Measurements from ENCODE around the gene WNT5B. TPM values are rescaled to one million over a fixed set of nuclear protein-coding genes. Genes with fewer than 3 reads are reported as not detected.

WNT5B gene
- total RNA-seq, 2 donors from 2014 or later: 1.5 to 5.9 TPM

GRCh38 chr12:1639538-1639937, 10.5 kb downstream of the WNT5B start:
- no peak overlapping the region for H3K27ac ChIP-seq

DNA sequence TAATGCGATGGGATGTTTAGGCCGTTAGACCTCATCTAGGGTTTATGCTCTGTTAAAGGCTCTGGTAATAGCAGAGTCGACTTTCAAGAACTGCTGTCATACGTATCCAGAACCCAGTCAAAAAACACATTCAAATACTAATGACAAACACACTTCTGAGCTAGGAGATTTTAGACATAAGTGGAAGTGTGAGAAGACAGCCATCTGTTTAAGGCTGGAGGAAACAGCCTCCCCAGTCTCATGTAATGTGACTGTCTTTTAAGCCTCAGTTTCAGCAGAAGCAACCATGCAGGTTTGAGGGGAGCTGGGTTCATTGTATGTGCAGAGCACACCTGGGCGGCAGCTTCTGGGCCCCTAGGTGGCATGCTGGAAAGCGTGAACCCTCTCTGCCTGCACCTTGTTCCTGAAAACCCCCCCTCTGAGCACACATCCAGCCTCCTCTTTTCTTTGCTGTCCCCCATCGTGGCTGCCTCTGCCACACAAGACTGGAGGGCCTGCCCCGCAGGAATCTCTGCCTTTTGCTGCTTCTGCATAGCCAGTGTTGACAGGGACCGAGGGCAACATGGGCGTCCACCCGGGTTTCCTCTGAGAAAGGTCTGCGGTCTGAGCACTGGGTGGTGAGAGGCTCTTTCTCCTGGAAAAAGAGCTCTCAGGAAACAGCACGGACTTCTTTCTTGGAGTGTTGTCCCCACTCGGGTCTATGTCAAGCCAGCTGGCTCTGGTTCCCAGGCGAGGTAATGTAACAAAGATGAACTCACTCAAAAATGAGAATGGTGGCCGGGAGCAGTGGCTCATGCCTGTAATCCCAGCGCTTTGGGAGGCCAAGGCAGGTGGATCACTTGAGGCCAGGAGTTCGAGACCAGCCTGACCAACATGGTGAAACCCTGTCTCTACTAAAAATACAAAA, 11.6 kb downstream of the WNT5B start:
- intact Hi-C loops (cut with DNase I): loop anchor here (10.0 kb wide), 1 partner anchor 394 kb away; no protein-coding TSS in a partner anchor
- Histone ChIP-seq H3K9ac (ENCODE audit: low read depth in 2 of 2, low read length in 2 of 2) (no peak overlapping the region), H3K36me3 (no peaks in the 10 kb centered on the region), H3K4me3 (no peak overlapping the region), H3K27me3 (no peaks in the 10 kb centered on the region), H3K4me1 (no peaks in the 10 kb centered on the region), H3K9me3 (no peaks in the 10 kb centered on the region), H3K27ac (no peak overlapping the region)
- no peak for DNase-seq
- TF ChIP-seq CTCF (IDR thresholded peaks at IDR 0.05): no peak

More at GRCh38 chr12:1639538-1639937, 10.5 kb downstream of the WNT5B start:
- no peak for TF ChIP-seq CTCF (IDR thresholded peaks at IDR 0.05)
- Histone ChIP-seq H3K9me3 (no peaks in the 10 kb centered on the region), H3K27me3 (no peaks in the 10 kb centered on the region), H3K9ac (ENCODE audit: low read depth in 2 of 2, low read length in 2 of 2) (no peak overlapping the region), H3K4me1 (no peaks in the 10 kb centered on the region), H3K4me3 (no peak overlapping the region), H3K36me3 (no peaks in the 10 kb centered on the region)
- no peak for DNase-seq
- intact Hi-C loops (cut with DNase I): no loop called here

DNA sequence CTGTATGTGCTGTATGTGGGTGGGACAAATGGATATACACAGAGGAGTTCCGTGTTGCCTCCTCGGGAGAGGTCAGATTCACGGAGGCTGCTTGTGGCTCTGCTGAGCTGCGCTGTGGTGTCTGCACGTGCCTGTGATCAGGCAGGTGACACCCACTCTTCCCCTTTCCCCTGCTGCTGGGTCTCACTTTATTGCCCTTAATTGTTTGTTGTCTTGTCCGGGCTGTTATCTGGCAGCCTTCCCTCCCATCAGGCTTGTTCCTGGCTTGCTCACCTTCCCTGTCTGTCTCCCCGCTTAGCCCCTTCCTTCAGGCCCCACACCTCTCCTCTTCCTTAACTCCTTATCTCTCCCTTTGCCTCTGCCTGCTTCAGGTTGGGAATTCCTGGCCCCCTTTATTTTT, 13.5 kb downstream of the WNT5B start:
- Histone ChIP-seq H3K27me3 (no peaks in the 10 kb centered on the region), H3K36me3 (no peaks in the 10 kb centered on the region), H3K9me3 (no peaks in the 10 kb centered on the region), H3K4me1 (no peaks in the 10 kb centered on the region), H3K9ac (ENCODE audit: low read depth in 2 of 2, low read length in 2 of 2) (peak overlapping the region in 1 of 2 donors; percentile 14), H3K27ac (no peak overlapping the region), H3K4me3 (no peak overlapping the region)
- no peak for TF ChIP-seq CTCF (IDR thresholded peaks at IDR 0.05)
- no peak for DNase-seq
- intact Hi-C loops (cut with DNase I): loop anchor here (10.0 kb wide), 1 partner anchor 392 kb away; no protein-coding TSS in a partner anchor

- Histone ChIP-seq H3K4me3 (no peak overlapping the region), H3K9ac (ENCODE audit: low read depth in 2 of 2, low read length in 2 of 2) (peak overlapping the region in 1 of 2 donors; percentile 14), H3K27ac (no peak overlapping the region), H3K9me3 (no peaks in the 10 kb centered on the region), H3K4me1 (no peaks in the 10 kb centered on the region), H3K27me3 (no peaks in the 10 kb centered on the region), H3K36me3 (no peaks in the 10 kb centered on the region)
- TF ChIP-seq CTCF (IDR thresholded peaks at IDR 0.05): no peak
- DNase-seq: no peak
- intact Hi-C loops (cut with DNase I): loop anchor here (10.0 kb wide), 1 partner anchor 392 kb away; no protein-coding TSS in a partner anchor
Observed at GRCh38 chr12:1643043-1643442, 14.0 kb downstream of the WNT5B start.

- no peak for TF ChIP-seq CTCF (IDR thresholded peaks at IDR 0.05)
- DNase-seq: no peak
- no peaks in the 10 kb centered on the region for H3K36me3 ChIP-seq
- no peaks in the 10 kb centered on the region for H3K9me3 ChIP-seq
- no peak overlapping the region for H3K4me3 ChIP-seq
- no peak overlapping the region for H3K9ac ChIP-seq (ENCODE audit: low read depth in 2 of 2, low read length in 2 of 2)
- no peaks in the 10 kb centered on the region for H3K27me3 ChIP-seq
- intact Hi-C loops (cut with DNase I): loop anchor here (10.0 kb wide), 1 partner anchor 391 kb away; no protein-coding TSS in a partner anchor
- H3K4me1 ChIP-seq: no peaks in the 10 kb centered on the region
- no peak overlapping the region for H3K27ac ChIP-seq
Observed at GRCh38 chr12:1643905-1644533, 15.0 kb downstream of the WNT5B start.

Measured in colonic mucosa (tissue), 4 donors.